ENCODE results near the gene P2RX2. TPM values are rescaled to one million over a fixed set of nuclear protein-coding genes. Genes with fewer than 3 reads are reported as not detected.

Gene P2RX2
- total RNA-seq, 2 experiments from 2014 or later: not detected

GRCh38 chr12:132579744-132580143 is 38.8 kb upstream of the P2RX2 start:
- no peak for DNase-seq
- Mint-ChIP-seq H3K36me3 (peaks cover 6% of the 10 kb centered on the region), H3K4me1 (no peaks in the 10 kb centered on the region), H3K9me3 (no peaks in the 10 kb centered on the region), H3K27ac (peak overlapping the region; percentile 43), H3K27me3 (no peaks in the 10 kb centered on the region), H3K4me3 (no peak overlapping the region)

- DNase-seq: no peak
- H3K36me3 Mint-ChIP-seq: peaks cover 4% of the 10 kb centered on the region
- no peaks in the 10 kb centered on the region for H3K27me3 Mint-ChIP-seq
- H3K9me3 Mint-ChIP-seq: no peaks in the 10 kb centered on the region
- H3K27ac Mint-ChIP-seq: no peak overlapping the region
- no peak overlapping the region for H3K4me3 Mint-ChIP-seq
- H3K4me1 Mint-ChIP-seq: no peaks in the 10 kb centered on the region
Measured at GRCh38 chr12:132580701-132581292, 37.8 kb upstream of the P2RX2 start.

GRCh38 chr12:132581348-132582057 is 37.1 kb upstream of the P2RX2 start:
- peaks cover 4% of the 10 kb centered on the region for H3K36me3 Mint-ChIP-seq
- no peak overlapping the region for H3K27ac Mint-ChIP-seq
- no peaks in the 10 kb centered on the region for H3K27me3 Mint-ChIP-seq
- no peak for DNase-seq
- no peaks in the 10 kb centered on the region for H3K9me3 Mint-ChIP-seq
- H3K4me3 Mint-ChIP-seq: no peak overlapping the region
- H3K4me1 Mint-ChIP-seq: no peaks in the 10 kb centered on the region

GRCh38 chr12:132582058-132582420 is 36.5 kb upstream of the P2RX2 start:
- peaks cover 4% of the 10 kb centered on the region for H3K36me3 Mint-ChIP-seq
- DNase-seq: no peak

GRCh38 chr12:132582582-132583410 is 35.8 kb upstream of the P2RX2 start:
- no peaks in the 10 kb centered on the region for H3K27me3 Mint-ChIP-seq
- H3K9me3 Mint-ChIP-seq: no peaks in the 10 kb centered on the region
- no peak overlapping the region for H3K27ac Mint-ChIP-seq

More at GRCh38 chr12:132582058-132582420, 36.5 kb upstream of the P2RX2 start:
- Mint-ChIP-seq H3K9me3 (no peaks in the 10 kb centered on the region), H3K27ac (no peak overlapping the region), H3K27me3 (no peaks in the 10 kb centered on the region), H3K4me3 (no peak overlapping the region), H3K4me1 (no peaks in the 10 kb centered on the region)

GRCh38 chr12:132583411-132583710 is 35.2 kb upstream of the P2RX2 start:
- Mint-ChIP-seq H3K27ac (no peak overlapping the region), H3K27me3 (no peaks in the 10 kb centered on the region), H3K4me3 (no peak overlapping the region), H3K36me3 (peaks cover 4% of the 10 kb centered on the region), H3K9me3 (no peaks in the 10 kb centered on the region), H3K4me1 (no peaks in the 10 kb centered on the region)
- DNase-seq: no peak

More at GRCh38 chr12:132582582-132583410, 35.8 kb upstream of the P2RX2 start:
- Mint-ChIP-seq H3K4me1 (no peaks in the 10 kb centered on the region), H3K4me3 (no peak overlapping the region), H3K36me3 (peaks cover 4% of the 10 kb centered on the region)
- DNase-seq: no peak

- no peaks in the 10 kb centered on the region for H3K9me3 Mint-ChIP-seq
- no peaks in the 10 kb centered on the region for H3K27me3 Mint-ChIP-seq
- H3K27ac Mint-ChIP-seq: no peak overlapping the region
- H3K4me1 Mint-ChIP-seq: no peaks in the 10 kb centered on the region
- peaks cover 2% of the 10 kb centered on the region for H3K36me3 Mint-ChIP-seq
- DNase-seq: no peak
- no peak overlapping the region for H3K4me3 Mint-ChIP-seq
Measured at GRCh38 chr12:132583736-132584135, 34.8 kb upstream of the P2RX2 start.

GRCh38 chr12:132584429-132584828 is 34.1 kb upstream of the P2RX2 start:
- H3K9me3 Mint-ChIP-seq: no peaks in the 10 kb centered on the region
- peaks cover 2% of the 10 kb centered on the region for H3K36me3 Mint-ChIP-seq
- no peak overlapping the region for H3K27ac Mint-ChIP-seq
- DNase-seq: no peak
- no peak overlapping the region for H3K4me3 Mint-ChIP-seq
- H3K4me1 Mint-ChIP-seq: no peaks in the 10 kb centered on the region
- H3K27me3 Mint-ChIP-seq: no peaks in the 10 kb centered on the region

GRCh38 chr12:132585177-132585576 is 33.4 kb upstream of the P2RX2 start:
- H3K4me1 Mint-ChIP-seq: no peaks in the 10 kb centered on the region
- H3K4me3 Mint-ChIP-seq: no peak overlapping the region
- DNase-seq: no peak
- H3K9me3 Mint-ChIP-seq: no peaks in the 10 kb centered on the region
- no peak overlapping the region for H3K27ac Mint-ChIP-seq
- no peaks in the 10 kb centered on the region for H3K27me3 Mint-ChIP-seq
- peaks cover 2% of the 10 kb centered on the region for H3K36me3 Mint-ChIP-seq

- no peak overlapping the region for H3K27ac Mint-ChIP-seq
- H3K27me3 Mint-ChIP-seq: no peaks in the 10 kb centered on the region
- peaks cover 2% of the 10 kb centered on the region for H3K36me3 Mint-ChIP-seq
Measured at GRCh38 chr12:132586929-132587328, 31.6 kb upstream of the P2RX2 start.

GRCh38 chr12:132587781-132588180 is 30.8 kb upstream of the P2RX2 start:
- DNase-seq: no peak
- peaks cover 2% of the 10 kb centered on the region for H3K36me3 Mint-ChIP-seq
- peaks cover 3% of the 10 kb centered on the region for H3K27me3 Mint-ChIP-seq
- H3K9me3 Mint-ChIP-seq: no peaks in the 10 kb centered on the region
- H3K27ac Mint-ChIP-seq: no peak overlapping the region
- no peaks in the 10 kb centered on the region for H3K4me1 Mint-ChIP-seq
- H3K4me3 Mint-ChIP-seq: no peak overlapping the region

More at GRCh38 chr12:132586929-132587328, 31.6 kb upstream of the P2RX2 start:
- Mint-ChIP-seq H3K4me3 (no peak overlapping the region), H3K9me3 (no peaks in the 10 kb centered on the region), H3K4me1 (no peaks in the 10 kb centered on the region)
- DNase-seq: no peak

- DNase-seq: no peak
- Mint-ChIP-seq H3K27ac (no peak overlapping the region), H3K9me3 (no peaks in the 10 kb centered on the region), H3K4me1 (no peaks in the 10 kb centered on the region), H3K36me3 (peaks cover 2% of the 10 kb centered on the region), H3K27me3 (peaks cover 7% of the 10 kb centered on the region), H3K4me3 (no peak overlapping the region)
Measured at GRCh38 chr12:132588319-132588718, 30.3 kb upstream of the P2RX2 start.

GRCh38 chr12:132588821-132589669 is 29.5 kb upstream of the P2RX2 start:
- Mint-ChIP-seq H3K27ac (no peak overlapping the region), H3K4me3 (no peak overlapping the region), H3K4me1 (no peaks in the 10 kb centered on the region), H3K27me3 (peaks cover 12% of the 10 kb centered on the region), H3K36me3 (no peaks in the 10 kb centered on the region), H3K9me3 (no peaks in the 10 kb centered on the region)
- DNase-seq: no peak

GRCh38 chr12:132591107-132591935 is 27.3 kb upstream of the P2RX2 start:
- H3K36me3 Mint-ChIP-seq: no peaks in the 10 kb centered on the region
- no peak for DNase-seq
- peaks cover 24% of the 10 kb centered on the region for H3K27me3 Mint-ChIP-seq
- no peaks in the 10 kb centered on the region for H3K4me1 Mint-ChIP-seq
- no peak overlapping the region for H3K27ac Mint-ChIP-seq
- no peak overlapping the region for H3K4me3 Mint-ChIP-seq
- H3K9me3 Mint-ChIP-seq: no peaks in the 10 kb centered on the region
